GM21381 (cell line): Measurements from ENCODE around the gene KANSL1.
"Not testable (repeated sequence)": the region's sequence is repeated elsewhere in the genome, so short reads cannot be mapped to it uniquely, and the experiment has no call there.

Experiments used
- ATAC-seq: cut with Tn5 transposase; IDR thresholded peaks from one replicate; pipeline ENCODE4 v1.9.1; 2021; ENCODE audit warnings: mild to moderate bottlenecking, moderate library complexity; ENCODE audit not compliant: unreplicated experiment

The KANSL1 gene

DNA sequence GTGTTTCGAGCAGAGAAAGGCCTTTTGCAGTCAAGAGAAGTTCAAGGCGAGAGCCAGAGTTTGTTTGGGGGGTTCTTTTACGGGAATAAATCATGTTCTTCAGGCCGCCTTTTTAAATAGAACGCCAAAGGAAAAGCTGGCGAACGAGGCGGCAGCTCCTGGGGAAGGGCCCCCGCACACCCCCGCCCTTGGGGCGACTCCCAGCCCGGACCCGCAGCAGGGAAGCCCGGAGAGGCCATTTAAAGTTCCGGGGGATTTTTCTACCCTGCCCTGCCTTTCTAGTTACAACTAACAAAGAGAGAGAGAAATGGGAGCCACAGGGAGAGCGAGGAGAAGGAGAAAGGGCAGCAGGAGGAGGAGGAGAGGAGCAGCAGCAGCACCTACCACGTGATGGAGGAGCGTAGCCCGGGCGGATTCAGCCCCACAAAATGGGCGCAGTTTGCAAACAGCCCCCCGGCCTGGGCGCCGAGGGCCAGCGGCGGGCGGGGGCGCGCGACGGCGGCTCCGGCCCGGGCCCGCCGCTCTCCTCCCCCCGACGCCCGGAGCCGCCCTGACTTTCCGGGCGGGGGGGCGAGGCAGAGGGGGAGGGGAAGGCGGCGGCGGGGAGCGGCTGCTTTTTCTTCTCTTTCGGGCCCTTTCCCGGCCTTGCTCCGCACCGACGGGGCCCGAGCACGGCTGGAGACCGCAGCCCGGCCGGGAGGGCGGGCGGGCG is 634 bp downstream of the KANSL1 start:
- peak; percentile 33 for ATAC-seq

DNA sequence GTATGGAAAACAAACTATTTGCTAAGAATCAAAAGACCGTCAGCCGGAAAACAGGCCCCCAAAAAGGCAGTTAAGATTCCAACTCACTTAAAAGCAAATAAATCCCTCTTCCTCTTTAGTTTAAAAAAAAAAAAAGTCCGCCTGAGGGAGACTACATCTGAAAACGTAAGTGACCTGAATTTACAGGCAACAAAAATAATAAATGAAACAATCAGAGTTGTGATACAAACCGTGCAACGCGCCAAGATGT is 1.1 kb downstream of the KANSL1 start:
- no peak for ATAC-seq

DNA sequence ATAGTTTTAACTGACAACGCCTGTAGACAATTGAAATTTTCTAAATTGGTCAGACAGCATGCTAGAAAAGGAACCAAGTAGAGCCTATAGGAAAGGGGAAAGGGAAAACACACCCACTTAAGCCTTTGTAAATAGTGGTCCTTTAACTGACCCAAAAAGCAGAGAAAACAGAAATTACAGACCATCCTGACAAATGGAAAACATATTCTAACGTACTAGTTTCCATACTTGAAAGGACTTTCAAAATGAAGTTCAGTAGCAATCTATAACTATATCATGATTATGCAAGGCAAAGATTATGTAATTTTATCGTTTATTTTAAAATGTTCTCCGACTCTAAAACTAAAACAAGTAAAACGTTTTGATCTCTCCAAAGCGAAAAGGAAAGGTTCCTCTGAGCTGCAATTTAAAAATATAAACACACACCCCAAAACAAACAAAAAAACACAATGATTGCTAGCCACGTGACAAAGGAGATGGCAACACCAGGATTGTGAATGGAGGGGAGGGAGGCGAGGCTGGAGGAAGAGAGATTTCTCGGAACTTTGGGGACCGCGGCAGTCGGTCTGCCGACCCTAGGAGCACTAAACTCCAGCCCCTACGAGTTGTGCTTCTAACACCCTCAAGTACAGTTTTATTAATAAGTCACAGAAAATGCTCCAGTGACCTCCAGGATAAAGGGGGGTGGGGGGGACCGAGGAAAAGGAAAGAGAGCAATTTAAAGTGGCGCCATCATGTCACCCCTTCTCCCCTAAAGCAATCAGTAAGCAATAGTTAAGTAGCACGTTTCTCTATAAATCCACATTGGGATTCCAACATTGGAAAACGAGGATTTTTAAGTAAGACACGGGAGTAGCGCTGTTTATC is 1.7 kb downstream of the KANSL1 start:
- no peak for ATAC-seq

DNA sequence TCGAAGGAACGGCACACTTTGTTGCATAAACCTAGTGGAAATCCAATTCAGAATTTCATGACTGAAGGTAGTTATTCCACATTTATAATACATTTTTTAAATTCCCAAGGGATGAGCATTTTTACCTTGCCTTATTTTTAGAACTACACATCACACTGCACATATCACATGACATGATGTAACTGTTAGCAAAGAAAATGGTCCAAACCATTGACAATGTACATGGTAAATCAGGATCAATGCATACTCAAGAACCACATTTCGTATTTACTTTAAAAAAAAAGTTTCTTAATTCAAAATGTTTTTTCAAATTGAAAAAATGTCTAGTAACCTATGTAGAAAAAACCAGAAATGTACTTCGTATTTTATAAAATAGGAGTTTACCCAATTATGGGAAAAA is 2.5 kb downstream of the KANSL1 start:
- ATAC-seq, result no peak

DNA sequence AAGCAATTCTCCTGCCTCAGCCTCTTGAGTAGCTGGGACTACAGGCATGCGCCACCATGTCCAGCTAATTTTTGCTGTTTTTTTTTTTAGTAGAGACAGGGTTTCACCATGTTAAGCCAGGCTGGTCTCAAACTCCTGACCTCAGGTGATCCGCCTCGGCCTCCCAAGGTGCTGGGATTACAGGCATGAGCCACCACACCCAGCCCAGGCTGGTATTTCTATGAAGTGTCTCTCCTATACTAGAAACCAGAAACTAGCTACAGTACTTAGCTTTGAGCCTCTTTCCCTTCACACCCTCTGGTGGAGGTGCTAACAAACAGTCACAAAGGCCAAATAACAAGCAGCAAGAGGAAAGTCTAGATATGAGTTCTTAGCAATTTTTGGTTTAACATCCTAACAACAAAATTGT is 6.4 kb downstream of the KANSL1 start:
- not testable (repeated sequence) for ATAC-seq

- no peak for ATAC-seq
Measured at GRCh38 chr17:46184696-46185095, 8.5 kb downstream of the KANSL1 start.

DNA sequence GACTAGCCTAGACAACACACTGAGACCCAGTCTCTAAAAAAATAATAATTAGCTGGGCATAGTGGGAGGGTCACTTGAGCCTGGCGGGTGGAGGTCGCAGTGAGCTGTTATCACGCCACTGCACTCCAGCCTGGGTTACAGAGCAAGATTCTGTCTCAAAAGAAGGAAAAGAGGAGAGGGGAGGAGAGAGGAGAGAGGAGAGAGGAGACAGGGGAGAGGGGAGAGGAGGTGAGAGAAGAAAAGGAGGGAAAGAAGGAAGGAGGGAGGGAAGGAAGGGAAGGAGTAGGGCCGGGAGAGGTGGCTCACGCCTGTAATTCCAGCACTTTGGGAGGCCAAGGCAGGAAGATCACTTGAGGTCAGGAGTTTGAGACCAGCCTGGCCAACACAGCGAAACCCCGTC is 9.8 kb downstream of the KANSL1 start:
- ATAC-seq, result not testable (repeated sequence)

DNA sequence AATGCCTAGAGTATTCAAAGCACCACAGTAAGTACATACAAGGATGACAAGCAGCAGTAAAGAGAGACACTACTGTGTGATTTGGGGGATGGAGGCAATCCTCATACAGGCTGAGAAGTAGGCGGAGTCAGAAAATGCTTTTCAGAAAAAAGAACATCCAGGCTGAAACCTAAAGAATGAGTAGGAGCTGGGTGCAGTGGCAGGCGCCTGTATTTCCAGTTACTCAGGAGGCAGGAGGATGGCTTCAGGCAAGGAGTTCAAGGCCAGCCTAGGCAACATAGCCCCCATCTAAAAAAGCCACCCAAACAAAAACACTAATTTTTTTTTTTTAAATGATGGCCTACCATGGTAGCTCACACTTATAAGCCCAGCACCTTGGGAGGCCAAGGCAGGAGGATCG is 10.3 kb downstream of the KANSL1 start:
- no peak for ATAC-seq

DNA sequence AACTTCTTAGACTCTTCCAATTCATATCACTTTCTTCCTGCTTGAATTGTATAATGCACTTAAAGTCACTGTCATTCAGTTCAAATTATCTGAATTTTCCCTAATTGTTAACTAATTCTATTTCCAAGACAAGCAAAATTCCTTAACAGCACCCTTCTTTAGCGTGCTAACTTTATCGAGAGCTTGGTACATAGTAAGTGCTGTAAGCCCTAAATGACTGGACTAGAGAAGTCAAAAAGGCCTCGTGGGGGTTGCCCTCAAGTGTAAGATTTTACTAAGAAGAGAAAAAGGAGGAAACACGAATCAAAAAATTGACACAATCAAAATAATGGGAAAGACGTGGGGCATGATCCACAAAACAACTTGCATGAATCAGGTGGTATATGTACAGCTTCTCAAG is 11.3 kb downstream of the KANSL1 start:
- ATAC-seq, result no peak

- ATAC-seq, result not testable (repeated sequence)
Measured at GRCh38 chr17:46181316-46181715, 11.9 kb downstream of the KANSL1 start.

GRCh38 chr17:46180892-46181274 is 12.3 kb downstream of the KANSL1 start:
- no peak for ATAC-seq

DNA sequence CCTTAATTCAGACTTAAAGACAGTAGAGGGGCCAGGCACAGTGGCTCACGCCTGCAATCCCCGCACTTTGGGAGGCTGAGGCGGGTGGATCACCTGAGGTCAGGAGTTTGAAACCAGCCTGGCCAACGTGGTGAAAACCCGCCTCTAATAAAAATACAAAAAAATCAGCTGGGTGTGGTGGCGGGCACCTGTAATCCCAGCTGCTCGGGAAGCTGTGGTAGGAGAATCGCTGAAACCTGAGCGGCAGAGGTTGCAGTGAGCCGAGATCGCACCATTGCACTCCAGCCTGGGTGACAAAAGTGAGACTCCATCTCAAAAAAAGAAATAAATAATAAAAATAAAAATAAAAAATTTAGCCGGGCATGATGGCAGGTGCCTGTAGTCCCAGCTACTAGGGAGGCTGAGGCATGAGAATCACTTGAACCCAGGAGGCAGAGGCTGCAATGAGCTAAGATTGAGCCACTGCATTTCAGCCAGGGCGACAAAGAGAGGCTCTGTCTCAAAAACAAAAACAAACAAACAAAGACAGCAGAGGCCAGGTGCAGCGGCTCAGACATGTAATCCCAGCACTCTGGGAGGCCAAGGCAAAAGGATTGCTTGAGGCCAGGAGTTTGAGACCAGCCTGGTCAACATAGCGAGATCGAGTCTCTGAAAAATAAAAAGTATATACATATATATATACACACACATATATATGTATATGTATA is 12.9 kb downstream of the KANSL1 start:
- ATAC-seq, result not testable (repeated sequence)

DNA sequence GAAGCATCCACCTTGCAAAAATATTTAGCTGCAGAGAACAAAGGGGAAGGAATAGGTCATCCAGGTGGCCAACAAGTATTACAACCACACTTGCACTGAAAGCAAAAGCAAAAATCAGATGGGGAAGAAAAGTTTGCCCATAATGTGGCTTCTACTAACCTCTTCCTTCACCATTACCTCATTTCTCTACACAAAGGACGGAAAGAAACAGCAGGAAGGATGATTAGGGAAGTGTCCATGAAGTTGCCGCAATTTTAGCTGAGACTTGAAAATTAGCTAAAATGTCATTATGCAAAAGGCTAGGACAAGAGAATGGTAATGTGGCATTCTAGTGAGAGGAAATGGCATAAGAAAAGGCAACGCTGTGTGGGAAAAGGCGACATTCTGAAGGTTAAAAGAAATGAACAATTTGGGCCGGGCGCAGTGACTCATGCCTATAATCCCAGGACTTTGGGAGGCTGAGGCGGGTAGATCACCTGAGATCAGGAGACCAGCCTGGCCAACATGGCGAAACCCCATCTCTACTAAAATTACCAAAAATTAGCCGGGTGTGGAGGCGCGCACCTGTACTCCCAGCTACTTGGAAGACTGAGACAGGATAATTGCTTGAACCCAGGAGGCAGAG is 13.7 kb downstream of the KANSL1 start:
- ATAC-seq, result no peak

DNA sequence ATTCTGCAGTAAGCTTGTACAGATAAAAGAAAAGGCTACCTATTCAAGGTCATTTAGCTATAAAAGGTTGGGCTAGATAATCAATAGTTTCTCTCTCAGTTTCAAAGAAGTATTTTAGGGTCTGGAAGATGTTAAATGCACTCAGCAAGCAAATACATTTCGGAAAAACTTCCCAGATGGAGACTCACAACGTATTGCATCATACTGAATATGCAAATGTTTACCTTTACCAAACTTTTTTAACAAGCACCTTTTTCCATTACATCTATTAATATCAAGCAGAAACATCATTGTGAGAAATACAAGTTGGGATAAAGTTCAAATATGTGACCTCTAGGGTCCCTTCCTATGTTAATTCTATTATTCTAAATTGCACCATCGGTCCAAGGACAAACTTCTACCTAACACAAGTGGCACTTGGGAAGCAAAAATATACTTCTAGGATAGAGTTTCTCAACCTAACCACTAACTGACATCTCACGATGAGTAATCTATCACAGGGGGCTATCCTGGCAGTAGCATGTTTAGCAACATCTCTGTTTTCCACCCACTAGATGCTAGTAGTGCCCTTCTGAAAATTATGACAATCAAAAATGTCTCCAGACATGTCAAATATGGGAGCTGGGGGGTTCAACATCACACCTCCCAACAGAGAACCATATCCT is 14.5 kb downstream of the KANSL1 start:
- ATAC-seq, result no peak

DNA sequence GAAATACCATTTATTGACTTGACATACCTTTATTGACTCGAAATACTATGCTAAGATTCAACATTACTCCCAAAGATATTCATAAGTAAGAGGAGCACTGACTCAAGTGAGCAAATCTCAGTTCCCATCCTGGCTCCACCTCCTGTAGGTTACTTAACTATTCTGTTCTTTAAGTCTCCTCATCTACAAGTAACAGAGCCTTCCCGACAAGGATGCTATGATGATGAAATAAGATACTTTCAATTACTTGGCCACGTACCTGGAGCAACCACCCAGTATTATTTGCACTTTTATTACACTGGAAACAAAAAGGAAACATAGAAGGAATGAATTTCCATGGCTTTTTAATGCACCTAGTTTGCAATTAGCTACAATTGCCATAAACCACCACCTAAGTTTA is 16.3 kb downstream of the KANSL1 start:
- ATAC-seq, result no peak

- ATAC-seq, result no peak
Measured at GRCh38 chr17:46175891-46176290, 17.3 kb downstream of the KANSL1 start.

GRCh38 chr17:46173153-46173552 is 20.1 kb downstream of the KANSL1 start:
- no peak for ATAC-seq

GRCh38 chr17:46171939-46172338 is 21.3 kb downstream of the KANSL1 start:
- ATAC-seq, result no peak

- no peak for ATAC-seq
Measured at GRCh38 chr17:46170639-46171429, 22.4 kb downstream of the KANSL1 start.
